NCI-H128 (cell line): ENCODE data around the gene CDT1.
"Not testable (repeated sequence)": the region's sequence is repeated elsewhere in the genome, so short reads cannot be mapped to it uniquely, and the experiment has no call there.

Experiments used
- DNase-seq: peaks from one replicate; lab custom pipeline; 2025; ENCODE audit not compliant: unreplicated experiment; lab: John Stamatoyannopoulos, UW

The CDT1 gene

DNA sequence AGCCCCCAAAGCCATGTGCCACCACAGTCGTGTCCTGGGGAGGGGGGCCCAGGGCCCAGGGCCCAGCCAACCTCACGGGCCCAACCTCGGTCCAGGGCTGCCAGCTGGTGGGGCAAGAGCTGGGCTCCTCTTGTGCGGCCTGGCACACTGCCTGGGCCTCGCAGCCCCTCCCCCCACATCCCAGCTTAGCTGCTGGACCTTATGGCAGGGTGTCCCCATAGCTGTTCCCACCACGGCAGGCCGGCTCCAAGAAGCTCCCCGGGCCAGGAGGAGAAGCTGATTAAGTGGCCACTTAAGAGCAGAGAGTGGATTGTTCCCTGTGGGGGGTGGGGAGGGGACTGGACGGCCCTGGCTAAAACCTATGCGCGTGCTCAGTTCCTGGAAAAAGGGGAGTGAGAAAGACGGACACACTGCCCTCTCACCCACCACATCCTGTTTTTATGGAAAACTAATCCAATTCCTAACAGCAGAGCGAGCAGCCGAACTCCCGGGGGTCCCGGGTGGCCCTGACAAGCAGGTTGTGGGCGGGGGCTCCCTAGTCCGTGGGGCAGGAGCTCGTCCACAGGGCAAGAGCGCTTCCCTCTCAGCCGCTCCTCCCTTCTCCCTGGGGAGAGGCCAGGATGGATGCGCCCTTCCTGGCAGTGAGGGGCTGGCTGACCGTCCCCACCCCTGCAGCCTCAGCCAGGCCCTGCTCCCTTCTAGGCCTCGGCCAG, 35.4 kb upstream of the CDT1 start:
- no peak for DNase-seq

DNA sequence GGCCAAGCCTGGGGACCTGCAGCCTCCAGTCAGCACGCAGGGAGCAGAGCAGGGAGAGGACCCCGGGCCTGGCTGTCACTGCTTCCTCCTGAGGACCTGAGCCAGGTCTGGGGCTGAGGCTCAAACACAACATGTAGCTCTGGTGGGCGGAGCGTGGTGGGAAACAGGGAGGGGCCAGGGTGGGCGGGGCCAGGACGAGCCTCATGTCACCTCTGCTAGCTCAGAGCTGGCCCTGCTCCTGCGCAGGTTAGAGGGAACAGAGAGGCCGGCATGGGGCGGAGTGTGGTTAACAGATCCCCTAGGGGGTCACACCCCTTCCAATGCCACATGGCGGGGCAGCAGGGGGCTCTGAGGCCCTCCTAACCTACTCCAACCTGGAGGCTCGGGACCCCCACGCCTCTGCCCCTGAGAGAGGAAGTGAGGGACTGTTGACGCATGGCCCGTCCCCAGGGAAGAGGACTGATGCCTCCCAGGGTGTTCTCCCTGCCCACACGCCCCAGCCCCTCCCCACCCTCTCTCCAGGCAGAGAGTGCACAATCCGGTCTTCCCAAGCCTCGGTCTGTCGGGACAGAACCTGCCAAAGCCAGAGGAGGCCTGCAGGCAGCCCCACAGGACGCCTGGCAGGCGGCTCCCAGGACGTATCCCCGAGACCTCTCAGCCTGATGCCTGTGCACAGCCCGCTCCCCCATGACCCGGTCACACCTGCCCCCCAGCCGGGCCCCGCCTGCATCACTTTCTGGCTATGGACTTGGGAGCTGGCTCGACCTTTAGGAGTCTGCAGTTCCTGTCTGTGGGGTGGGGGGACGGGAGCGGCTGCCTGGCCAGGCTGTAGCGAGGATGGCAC, 33.8 kb upstream of the CDT1 start:
- DNase-seq: no peak

DNA sequence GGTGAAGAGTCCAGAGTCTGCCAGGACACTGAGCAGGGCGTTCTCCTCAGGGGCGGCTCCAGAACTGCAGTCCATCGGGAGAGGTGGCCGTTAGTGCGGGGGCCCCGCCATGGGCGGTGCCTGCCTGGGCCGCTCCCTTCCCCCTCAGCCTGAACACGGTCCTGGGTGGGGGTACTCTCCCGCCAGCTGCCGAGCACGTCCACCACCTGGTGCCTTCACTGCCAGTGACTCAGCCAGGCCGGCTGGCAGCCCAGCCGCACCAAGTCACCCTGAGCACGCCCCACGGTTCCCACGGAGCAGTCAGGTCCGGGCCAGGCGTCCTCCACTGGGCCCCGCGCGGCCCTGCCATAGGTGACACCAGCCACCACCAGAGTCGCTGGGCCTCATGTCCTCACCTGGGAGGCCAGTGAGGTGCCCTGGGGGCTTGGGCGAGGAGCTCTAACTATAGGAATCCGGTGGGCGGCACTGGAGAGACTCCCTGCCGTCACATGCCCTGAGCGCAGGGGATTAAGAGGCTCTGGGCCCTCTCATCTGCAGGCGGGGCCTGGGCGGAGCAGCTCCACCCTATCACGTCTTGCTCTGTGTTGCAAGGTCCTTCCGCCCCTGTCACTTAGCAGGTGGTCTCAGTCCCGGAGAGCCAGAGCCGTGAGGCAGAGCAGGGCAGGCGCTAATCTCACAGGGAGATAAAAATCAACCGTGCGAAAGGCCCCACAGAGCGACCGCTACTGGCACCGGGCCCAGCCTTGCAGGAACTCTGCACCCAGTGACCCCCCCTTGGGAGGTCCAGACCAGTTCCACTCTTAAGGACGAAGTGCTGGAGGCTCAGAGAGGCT, 32.9 kb upstream of the CDT1 start:
- no peak for DNase-seq

DNA sequence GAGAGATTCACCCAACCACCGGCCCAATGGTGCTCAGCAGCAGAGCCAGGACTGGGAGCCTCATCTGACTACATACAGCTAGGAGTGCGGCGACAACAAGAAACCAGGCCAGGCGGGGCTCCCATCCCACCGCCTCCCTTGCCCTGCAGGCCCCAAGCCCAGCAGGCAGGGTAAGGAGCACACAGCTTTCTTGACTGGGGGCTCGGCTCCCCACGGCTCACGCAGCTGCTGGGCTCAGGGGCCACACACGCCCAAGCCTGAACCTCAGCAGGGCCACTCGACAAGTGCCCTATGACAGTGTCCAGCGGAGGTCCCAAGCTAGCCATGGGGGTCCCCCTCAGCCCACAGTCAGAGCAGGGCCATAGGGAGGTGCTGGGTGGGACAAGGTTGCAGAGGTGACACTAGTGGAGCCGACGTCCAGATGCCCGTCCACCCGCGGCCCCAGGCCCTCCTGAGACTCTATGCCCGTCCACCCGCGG, 32.3 kb upstream of the CDT1 start:
- DNase-seq: no peak

DNA sequence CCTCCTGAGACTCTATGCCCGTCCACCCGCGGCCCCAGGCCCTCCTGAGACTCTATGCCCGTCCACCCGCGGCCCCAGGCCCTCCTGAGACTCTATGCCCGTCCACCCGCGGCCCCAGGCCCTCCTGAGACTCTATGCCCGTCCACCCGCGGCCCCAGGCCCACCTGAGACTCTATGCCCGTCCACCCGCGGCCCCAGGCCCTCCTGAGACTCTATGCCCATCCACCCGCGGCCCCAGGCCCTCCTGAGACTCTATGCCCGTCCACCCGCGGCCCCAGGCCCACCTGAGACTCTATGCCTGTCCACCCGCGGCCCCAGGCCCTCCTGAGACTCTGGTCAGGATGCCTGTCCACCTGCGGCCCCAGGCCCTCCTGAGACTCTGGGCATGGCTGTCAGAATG, 31.8 kb upstream of the CDT1 start:
- DNase-seq: not testable (repeated sequence)

DNA sequence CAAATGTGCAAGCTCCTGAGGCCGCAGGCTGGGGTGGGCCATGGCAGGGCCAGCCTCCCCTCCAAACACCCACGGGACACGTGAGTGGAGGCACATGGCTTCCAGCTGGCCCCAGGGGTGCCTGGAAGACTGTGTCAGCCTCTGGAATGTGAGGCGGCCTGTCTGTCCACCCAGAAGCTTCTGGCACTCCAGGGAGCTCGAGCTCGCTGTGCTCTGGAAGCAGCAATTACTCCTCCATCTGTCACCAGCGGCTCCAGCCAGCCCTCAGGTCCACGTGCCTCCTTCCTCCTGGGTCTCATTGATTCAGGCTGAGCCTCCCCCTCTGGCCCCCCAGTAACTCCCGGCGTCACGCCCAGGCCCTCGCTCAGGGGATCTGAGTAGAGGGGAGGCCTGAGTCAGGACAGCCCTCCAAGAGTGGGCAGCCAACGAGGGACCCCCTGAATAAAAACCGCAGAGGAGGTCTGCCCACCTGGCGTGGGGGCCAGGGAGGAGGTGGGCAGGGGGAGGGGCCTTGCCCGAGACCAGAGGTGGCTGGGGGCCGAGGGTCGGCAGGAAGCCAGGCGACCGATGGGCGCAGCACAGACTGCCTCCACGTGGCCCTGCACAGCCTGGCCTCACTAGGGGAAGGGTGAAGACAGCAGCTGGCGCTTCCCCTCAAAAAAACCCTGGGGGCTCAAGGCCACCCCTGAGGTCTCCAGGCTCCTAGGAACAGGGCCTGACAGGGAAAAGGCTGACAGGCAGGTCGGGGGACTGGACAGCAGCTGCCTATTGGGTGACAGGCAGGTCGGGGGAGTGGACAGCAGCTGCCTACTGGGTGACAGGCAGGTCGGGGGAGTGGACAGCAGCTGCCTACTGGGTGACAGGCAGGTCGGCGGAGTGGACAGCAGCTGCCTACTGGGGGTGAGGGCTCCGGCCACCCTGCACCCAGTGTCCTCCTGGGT, 30.4 kb upstream of the CDT1 start:
- DNase-seq: no peak

DNA sequence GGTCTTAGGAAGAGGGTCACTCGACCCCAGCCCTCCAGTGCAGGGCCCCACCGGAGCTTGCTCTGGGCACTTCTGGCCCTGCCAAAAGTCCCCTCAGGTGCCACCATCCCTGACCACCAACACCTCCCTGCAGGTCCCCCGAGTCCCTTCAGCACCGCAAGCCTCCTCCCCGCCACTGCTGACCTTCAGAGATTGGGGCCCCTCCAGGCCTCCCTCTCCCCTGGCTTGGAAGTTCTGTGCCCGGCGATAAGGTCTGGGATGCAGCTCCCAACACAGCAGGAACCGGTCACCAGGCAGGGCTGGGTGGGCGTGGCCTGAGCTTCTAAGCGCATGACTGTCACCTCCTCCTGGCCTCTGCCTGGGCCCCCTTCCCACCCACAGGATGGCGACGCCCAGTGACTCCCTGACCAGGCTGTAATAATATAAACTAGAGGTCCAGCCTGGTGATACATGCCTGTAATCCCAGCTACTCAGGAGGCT, 29.7 kb upstream of the CDT1 start:
- DNase-seq: no peak

DNA sequence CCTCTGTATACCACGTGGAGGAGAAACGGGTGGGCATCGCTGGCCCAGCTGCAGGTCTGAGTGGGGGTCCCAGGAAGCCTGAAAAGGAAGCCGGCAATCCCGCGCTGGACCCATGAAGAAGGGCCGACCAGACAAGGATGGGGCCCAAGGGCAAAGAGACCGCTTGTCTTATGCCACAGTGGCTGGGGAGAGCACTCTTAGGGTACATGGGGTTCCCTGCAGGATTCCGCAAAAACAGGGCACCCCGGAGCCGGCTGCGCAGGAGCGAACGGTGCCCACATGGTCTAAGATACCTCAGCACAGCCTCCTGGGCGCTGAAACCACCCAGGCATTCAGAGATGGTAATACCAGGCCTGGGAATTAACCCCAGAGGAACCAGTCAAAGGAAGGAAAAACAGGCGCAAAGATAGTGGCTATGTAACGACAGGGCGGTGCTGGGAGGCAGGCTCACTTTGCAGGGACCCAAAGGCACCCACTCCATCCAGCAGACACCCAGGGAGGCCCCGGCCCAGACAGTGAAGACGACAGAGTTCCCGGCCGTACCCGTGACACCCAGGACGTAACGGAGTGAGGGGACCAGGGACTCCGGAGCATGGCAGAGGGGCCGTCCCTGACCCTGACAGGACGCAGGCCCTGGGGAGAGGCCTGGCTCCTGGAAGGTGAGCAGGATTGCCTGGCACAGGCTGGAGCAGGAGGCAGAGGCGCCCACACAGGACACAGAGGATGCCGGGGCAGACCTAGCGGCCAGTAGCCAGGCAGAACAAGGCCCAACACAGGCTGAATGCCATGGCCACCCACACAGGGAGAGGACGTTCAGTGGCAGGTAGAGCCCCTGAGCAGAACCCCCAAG, 28.8 kb upstream of the CDT1 start:
- no peak for DNase-seq

DNA sequence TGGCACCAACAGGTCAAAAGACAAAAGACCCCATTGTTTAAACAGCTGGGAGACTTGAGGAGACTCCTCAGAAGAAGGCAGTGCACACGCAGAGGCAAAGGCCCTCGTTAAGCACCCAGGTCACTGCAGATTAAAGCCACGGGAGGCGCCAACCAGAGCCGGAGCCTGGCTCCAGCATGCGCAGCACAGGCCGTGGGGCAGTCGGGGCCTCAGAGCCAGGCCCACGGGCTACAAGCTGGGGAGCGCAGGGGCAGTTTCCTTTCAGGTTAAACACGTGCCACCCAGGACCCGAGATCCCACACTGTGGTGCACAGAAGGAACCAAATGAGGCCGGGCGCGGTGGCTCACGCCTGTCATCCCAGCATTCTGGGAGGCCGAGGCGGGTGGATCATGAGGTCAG, 27.8 kb upstream of the CDT1 start:
- DNase-seq: no peak

DNA sequence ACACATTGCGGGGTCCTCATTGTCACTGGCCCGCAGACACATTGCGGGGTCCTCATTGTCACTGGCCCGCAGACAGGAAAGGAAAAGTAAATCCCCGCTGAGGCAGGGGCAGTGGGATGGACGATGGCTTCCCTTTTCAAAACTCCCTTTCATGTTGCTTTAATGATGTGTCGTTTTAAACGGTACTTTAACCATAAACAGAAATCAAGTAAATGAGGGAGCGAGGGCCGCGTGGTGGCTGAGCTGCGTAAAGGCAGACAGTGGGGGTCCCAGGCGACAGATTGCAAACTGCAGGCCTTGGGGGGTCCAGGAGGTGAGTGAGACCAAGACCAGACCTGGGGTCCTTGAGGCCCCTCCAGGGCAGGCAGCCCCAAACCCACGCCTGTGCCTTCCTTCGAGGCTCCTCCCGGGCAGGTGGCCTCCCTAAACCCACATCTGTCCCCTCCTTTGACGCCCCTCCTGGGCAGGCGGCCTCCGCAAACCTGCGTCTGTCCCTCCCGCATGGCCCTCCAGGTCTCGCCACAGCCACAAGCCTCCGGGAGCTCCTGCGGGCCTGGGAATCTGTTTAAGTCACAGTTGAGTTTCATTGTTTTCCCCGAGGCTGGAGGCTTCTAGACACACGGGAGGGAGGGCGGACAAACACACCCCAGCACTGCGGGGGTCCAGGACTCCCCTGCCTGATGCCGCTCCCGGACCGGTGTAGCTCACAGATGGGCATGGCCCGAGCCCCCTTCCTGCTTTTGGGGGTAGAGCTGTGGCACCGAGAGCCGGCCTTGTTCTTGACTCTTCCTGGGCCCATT, 25.9 kb upstream of the CDT1 start:
- DNase-seq: no peak

DNA sequence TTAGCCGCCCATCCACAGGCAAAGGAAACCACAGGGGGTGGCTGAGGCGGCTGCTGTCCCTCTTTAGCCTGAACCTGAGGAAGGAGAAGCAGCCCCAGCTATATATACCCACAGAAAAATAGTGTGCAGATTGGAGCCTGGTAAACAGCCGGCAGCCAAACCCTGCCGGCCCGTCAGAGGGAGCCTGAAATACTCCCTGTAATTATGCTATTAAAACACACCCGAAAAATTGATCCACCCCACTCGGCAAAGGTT, 25.4 kb upstream of the CDT1 start:
- no peak for DNase-seq

DNA sequence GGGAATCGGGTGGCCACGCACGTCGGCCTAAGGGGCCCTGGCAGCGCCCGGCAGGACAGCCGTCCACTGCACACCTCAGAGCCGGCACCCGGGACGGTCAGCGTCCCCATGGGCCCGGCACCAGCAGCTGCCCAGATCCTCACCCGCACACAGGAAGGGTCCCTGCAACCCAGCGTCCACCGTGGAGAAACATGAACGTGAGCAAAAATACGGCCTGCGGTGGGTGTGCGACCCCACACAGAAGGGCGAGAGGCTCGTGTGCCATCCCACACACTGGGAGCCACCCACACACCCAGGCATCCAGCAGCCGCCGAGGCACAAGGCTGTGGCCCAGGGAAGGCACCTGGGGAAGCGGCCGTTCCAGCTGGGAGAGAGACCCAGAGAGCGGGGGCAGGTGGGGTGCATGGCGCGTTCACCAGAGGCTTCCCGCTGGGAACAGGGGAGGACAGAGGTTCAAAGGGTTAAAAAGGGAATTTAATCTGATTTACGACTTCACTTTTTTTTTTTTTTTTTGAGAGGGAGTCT, 25.0 kb upstream of the CDT1 start:
- no peak for DNase-seq

DNA sequence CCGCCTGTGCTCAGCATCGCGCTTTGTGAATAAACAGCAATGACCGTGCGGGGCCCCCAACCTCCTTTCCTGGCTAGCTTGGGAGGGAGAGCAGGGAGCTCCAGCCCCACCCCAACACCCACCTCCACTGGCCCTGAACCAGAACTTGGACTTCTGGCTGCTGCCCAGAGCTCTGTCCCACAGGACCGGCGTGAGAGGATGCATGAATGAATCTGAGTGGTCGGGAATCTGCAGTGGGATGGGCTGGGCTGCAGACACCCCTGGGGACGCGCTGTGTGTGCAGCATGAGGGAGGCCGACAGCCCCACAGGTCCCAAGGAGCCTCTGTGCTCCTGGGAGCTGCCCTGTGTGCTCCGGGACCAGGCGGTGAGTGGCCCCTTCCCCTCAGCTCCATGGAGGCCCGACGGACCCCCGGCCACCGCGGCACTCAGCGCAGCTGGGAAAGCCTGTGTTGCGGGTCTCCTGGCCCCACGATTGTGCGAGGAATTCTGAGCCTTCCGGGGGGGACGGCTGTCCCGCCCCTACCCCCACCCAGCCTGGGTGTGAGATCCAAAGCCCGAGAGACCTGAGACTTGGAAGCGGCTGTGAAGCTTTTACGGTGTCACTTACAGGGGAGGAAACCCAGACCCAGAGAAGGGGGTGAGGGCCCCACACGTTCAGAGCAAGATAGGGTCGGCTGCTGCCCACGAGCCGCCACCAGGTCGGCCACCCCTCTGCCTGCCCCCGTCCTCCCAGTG, 24.0 kb upstream of the CDT1 start:
- no peak for DNase-seq

DNA sequence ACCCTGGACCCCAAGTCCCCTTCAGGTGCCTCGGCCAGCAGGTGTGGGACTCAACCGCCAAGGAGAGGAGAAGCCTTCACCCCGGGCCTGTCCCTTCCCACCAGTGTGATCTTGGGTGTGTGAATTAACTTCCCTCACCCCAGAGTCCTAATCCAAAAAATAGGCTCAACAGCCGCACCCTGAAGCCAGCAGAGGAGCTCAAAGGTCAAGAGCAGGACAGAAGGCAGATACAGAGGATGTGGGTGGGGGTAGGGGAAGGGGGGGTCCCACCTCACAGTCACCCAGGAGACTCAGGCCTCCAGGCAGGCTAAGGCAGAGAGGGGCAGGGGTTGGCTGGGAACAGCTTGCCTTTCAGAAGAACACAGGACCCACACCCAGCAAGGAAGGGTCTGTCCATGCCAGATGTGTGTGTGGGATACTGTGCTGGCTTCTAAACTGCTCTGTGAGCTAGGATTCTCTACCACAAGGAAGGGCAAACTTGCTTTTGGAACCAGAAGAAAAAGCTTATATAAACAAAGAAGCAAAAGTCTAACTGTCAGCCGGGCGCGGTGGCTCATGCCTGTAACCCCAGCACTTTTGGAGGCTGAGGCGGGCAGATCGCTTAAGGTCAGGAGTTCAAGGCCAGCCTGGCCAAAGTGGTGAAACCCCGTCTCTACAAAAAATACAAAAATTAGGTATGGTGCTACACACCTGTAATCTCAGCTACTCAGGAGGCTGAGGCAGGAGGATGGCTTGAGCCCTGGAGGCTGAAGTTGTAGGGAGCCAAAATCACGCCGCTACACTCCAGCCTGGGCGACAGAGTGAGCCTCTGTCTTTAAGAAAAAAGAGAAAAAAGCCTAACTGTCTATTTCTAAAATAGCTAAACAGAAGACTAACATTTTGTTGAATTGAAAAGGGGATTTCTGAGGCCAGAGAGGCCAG, 23.2 kb upstream of the CDT1 start:
- no peak for DNase-seq

DNA sequence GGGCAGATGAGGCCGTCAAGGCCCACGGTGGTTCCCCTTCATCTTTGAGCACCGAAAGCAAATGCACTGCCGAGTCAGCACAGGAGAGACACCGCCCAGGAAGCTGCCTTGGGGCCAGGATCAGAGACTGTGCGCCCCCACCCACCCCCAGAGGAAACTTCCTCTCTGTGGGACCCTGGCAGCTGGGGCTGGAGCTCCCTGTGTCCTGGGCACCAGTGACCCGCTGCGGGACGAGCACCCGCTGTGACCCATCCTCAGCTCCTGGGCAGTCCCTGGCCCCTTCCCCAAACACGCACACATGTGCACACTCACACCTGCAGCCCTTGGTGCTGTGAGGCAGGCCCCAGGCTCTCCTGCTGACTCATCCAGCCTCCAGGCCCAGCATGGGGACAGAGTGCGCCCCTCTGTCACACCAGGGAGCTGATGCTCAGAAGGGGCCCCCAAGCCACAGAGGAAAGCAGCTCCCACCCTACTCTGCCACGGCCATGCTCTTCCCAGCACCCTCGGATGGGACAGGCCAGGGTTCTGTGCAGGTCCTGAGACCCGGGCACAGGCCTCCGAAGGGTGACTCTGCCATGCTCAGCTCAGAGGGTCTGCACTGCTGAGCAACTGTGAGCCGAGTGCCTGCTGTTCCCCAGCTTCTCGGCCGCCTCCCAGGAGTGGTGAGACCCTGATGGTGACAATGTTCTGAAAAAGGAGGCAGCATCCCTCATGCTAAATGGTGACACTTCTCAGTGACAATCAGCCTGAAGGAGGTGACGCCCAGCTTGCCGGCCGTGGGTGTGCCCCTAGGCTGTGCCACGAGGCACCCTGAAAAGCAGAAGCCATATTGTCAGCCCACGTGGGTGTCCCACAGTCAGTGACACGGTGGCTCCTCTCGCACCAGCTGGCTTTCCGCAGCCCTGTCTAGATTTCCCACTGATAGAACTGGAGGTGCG, 22.2 kb upstream of the CDT1 start:
- DNase-seq: no peak
